ENCODE results near the gene AIF1. TPM values are rescaled to one million over a fixed set of nuclear protein-coding genes. Genes with fewer than 3 reads are reported as not detected.

The AIF1 gene
- total RNA-seq, 1 donor, result not detected

DNA sequence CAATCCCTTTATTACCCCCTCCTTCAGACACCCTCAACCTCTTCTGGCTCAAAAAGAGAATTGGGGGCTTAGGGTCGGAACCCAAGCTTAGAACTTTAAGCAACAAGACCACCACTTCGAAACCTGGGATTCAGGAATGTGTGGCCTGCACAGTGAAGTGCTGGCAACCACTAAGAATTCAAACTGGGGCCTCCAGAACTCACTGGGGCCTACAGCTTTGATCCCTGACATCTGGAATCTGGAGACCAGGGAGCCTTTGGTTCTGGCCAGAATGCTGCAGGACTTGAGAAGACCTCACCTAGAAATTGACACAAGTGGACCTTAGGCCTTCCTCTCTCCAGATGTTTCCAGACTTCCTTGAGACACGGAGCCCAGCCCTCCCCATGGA, 37.5 kb upstream of the AIF1 start:
- H3K4me3 ChIP-seq (ENCODE audit: low read depth, low read length), result no peak overlapping the region
- TF ChIP-seq, protein P1, sequence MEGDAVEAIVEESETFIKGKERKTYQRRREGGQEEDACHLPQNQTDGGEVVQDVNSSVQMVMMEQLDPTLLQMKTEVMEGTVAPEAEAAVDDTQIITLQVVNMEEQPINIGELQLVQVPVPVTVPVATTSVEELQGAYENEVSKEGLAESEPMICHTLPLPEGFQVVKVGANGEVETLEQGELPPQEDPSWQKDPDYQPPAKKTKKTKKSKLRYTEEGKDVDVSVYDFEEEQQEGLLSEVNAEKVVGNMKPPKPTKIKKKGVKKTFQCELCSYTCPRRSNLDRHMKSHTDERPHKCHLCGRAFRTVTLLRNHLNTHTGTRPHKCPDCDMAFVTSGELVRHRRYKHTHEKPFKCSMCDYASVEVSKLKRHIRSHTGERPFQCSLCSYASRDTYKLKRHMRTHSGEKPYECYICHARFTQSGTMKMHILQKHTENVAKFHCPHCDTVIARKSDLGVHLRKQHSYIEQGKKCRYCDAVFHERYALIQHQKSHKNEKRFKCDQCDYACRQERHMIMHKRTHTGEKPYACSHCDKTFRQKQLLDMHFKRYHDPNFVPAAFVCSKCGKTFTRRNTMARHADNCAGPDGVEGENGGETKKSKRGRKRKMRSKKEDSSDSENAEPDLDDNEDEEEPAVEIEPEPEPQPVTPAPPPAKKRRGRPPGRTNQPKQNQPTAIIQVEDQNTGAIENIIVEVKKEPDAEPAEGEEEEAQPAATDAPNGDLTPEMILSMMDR (IDR thresholded peaks at IDR 0.05; ENCODE audit: insufficient read depth, low read depth, low read length), result no peak
- DNase-seq (ENCODE audit: low read depth), result no peak

DNA sequence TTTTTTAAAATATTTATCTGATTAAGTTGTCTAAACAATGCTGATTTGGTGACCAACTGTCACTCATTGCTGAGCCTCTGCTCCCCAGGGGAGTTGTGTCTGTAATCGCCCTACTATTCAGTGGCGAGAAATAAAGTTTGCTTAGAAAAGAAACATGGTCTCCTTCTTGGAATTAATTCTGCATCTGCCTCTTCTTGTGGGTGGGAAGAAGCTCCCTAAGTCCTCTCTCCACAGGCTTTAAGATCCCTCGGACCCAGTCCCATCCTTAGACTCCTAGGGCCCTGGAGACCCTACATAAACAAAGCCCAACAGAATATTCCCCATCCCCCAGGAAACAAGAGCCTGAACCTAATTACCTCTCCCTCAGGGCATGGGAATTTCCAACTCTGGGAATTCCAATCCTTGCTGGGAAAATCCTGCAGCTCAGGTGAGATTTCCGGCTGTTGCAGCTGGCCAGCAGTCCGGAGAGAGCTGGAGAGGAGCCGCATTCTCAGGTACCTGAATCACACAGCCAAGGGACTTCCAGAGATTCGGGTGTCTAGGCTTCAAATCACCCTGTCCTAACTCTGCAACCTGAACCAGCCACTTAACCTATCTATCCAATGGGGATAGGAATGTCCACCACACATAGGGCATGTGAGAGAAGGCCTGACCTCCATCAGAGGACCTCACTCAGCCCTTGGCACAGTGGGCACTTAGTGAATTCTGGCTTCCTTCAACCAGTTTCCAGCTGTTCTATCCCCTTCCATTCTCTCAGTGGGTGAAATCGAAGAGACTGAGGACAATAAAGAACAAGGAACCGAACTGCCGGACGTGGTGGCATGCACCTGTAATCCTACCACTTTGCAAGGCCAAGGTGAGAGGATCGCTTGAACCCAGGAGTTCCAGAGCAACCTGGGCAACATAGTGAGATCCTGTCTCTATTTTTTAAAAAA, 36.6 kb upstream of the AIF1 start:
- no peak for DNase-seq (ENCODE audit: low read depth)
- no peak overlapping the region for H3K4me3 ChIP-seq (ENCODE audit: low read depth, low read length)
- TF ChIP-seq, protein P1 (IDR thresholded peaks at IDR 0.05; ENCODE audit: insufficient read depth, low read depth, low read length), result no peak

DNA sequence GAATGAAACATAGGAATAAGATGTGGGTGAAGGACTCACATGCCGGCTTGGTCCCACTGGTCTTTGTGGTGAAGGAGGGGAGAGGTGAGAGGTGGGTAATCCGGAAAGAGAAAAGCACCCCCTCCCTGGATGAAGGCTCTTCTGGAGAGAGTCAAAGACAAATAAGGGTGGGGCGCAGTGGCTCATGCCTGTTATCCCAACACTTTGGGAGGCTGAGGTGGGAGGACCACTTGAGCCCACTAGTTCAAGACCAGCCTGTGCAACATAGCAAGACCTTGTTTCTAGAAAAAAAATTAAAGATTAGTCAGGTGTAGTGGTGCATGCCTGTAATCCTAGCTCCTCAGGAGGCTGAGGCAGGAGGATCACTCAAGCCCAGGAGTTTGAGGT, 35.9 kb upstream of the AIF1 start:
- no peak for DNase-seq (ENCODE audit: low read depth)
- no peak overlapping the region for H3K4me3 ChIP-seq (ENCODE audit: low read depth, low read length)
- TF ChIP-seq, protein P1 (IDR thresholded peaks at IDR 0.05; ENCODE audit: insufficient read depth, low read depth, low read length), result no peak

DNA sequence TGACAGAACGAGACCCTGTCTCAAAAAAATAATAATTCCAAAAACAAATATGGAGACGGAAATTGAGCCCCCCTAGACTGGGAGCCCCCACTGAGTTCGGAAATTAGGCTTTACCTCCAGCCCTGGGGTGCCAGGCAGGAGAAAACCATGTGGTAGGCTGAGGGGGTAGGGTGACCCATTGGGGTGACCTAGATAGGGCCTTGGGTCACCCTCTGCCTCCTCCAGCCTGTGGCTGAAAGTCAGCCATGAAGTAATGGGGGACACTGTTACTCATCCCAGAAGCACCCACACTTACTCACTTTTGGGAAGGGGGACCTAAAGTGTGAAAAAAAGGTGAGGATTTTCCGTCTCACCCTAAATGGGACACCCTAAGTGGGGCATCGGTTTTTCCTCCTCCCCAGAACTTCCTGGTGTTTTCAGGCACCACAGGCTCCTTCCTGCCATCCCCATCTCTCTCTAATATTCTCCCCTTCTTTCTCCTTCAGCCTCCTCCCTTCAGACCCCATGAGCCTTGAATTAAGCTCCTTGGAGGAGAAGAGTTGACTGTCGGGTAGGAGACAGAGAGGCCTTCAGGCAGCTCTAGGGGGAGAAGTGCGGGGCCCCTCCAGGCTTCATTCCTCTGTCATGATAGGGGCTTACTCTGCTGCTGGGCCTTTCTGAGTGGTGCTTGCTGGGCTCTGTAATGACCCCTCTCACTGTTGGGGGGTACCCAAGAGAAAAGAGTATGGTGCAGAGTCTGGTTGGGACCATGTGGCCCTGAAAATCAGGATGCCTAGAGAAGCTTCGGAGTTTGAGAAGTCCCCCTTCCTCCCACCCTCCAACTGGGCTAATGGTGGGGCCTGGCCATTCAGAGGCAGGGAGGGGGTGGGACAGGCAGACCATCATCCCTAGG, 35.2 kb upstream of the AIF1 start:
- DNase-seq (ENCODE audit: low read depth), result no peak

DNA sequence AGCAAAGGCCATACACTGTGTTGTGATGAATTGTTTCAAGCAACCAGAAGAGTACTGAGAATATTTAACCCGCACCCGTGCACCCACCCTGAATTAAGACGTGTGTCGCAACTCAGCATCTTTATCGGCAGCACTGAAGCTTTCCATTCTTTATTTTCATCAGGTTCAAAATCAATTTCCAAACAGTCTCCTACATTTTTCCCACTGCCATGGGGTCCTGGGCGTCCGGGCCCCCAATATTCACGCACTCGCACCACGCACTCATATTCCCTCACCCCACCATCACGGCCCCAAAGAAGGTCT, 34.6 kb upstream of the AIF1 start:
- TF ChIP-seq, protein P1 (IDR thresholded peaks at IDR 0.05; ENCODE audit: insufficient read depth, low read depth, low read length), result no peak
- H3K4me3 ChIP-seq (ENCODE audit: low read depth, low read length), result peak overlapping the region; percentile 88
- no peak for DNase-seq (ENCODE audit: low read depth)

More for the DNA sequence above, 35.2 kb upstream of the AIF1 start:
- TF ChIP-seq, protein P1 (IDR thresholded peaks at IDR 0.05; ENCODE audit: insufficient read depth, low read depth, low read length), result no peak
- H3K4me3 ChIP-seq (ENCODE audit: low read depth, low read length), result no peak overlapping the region

DNA sequence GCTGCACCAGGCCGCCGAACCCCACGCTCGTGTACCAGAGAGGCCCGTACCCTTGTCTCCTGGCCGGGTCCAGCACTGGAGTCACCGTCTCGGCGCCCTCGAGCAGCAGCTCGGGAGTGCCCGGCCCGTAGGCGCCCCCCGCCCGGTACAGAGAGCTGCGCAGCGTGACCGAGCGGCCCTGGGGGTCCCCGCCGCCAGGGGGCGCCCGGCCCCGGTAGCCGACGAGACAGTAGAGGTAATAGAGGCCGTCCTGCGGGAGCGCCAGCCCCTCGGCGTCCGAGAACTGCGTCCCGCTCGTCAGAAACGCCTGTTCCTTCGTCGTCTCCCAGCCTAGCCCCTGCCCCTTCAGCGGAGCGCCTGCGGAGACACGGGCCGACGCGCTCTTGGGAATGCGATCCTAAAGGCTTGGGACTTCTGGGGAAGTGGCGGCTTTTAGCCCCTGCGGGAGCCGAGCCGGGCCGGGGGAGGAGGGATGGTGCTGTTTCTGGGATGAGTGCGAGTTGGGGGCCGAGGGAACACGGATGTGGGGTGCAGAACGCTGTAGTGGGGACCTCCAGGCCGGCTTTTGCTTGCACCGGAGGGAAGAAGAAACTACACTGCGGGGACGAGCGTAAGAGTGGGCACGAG, 34.1 kb upstream of the AIF1 start:
- H3K4me3 ChIP-seq (ENCODE audit: low read depth, low read length), result peak overlapping the region; percentile 88
- TF ChIP-seq, protein P1 (IDR thresholded peaks at IDR 0.05; ENCODE audit: insufficient read depth, low read depth, low read length), result peak; percentile 97
- peak; percentile 81 for DNase-seq (ENCODE audit: low read depth)
